ENCODE measurements around the gene ANAPC1. TPM values are rescaled to one million over a fixed set of nuclear protein-coding genes. Genes with fewer than 3 reads are reported as not detected.

ANAPC1 gene
- total RNA-seq, 3 donors from 2014 or later (not counting 1 experiment from before 2014, with no cell fraction given): 38.7 to 50.8 (median 50.4) TPM

- 56% methylated on average over 3 of the region's 3 CpGs for WGBS (ENCODE audit: insufficient coverage)
- H3K9me3 Mint-ChIP-seq: no peaks in the 10 kb centered on the region
- H3K27ac ChIP-seq (ENCODE audit: low read length): no peak overlapping the region
- no peaks in the 10 kb centered on the region for H3K36me3 Mint-ChIP-seq
- H3K27ac Mint-ChIP-seq: no peak overlapping the region
- H3K4me1 ChIP-seq (ENCODE audit: control insufficient read depth, insufficient read depth, low read length): peaks cover 19% of the 10 kb centered on the region
- H3K27me3 ChIP-seq (ENCODE audit: control insufficient read depth, insufficient read depth, low read length): peaks cover 9% of the 10 kb centered on the region
- peaks cover 0 to 10% of the 10 kb centered on the region in 2 donors for H3K27me3 Mint-ChIP-seq (ENCODE audit: low read depth in 2 of 2)
- no peak for TF ChIP-seq CTCF (IDR thresholded peaks at IDR 0.05)
- H3K9me3 ChIP-seq (ENCODE audit: control insufficient read depth, insufficient read depth, low read length): no peaks in the 10 kb centered on the region
- ATAC-seq (no peak), DNase-seq (peak in 1 of 2 donors; percentile 21)
- peaks cover 11 to 23% of the 10 kb centered on the region in 2 donors for H3K4me1 Mint-ChIP-seq
- H3K36me3 ChIP-seq (ENCODE audit: control insufficient read depth, insufficient read depth, low read length): no peaks in the 10 kb centered on the region
- intact Hi-C loops (cut with micrococcal nuclease): no loop called here
- no peak overlapping the region for H3K4me3 ChIP-seq (ENCODE audit: low read length)
- H3K4me3 Mint-ChIP-seq: peak overlapping the region; percentile 35
These were observed 16.9 kb upstream of the ANAPC1 start for GRCh38 chr2:111900859-111901258.

DNA sequence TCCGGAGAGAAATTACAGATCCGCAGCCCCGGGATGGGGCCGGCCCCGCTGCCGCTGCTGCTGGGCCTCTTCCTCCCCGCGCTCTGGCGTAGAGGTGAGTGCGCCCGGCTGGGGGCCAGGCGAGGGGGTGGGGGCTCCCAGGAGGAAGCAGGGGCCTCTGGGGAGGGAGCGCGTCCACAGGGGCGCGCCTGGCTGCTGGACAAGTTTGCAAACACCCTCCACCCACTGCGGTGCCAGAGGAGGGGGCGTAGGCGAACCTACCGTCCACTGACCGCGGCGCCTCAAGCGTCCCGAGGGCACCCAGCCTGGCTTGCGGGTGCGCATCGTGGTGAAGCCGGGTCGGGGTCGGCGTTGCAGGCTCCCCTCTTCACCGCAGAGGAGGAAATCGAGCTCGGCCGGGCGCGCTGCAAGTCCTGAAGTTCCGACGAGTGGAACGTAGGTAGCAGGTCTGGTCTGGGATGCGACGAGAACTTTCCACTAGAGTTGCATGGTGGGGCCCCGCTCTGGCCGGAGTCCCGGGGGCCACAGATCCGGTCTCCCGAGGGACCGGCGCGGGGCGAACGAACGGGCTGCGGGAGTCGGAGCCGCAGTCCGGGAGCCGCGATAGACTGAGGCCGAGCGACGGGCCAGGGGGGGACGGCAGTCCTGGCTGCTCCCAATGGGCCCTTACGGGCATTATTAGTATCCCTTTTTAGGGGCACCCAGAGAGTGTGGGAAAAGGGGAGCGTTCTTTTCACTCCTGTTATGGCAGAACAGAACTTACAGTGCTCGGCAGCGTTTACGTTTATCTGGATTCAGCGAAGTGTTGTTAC lies 14.9 kb upstream of the ANAPC1 start:
- Histone ChIP-seq H3K36me3 (ENCODE audit: control insufficient read depth, insufficient read depth, low read length) (no peaks in the 10 kb centered on the region), H3K9me3 (ENCODE audit: control insufficient read depth, insufficient read depth, low read length) (no peaks in the 10 kb centered on the region), H3K27ac (ENCODE audit: low read length) (no peak overlapping the region), H3K4me1 (ENCODE audit: control insufficient read depth, insufficient read depth, low read length) (peaks cover 19% of the 10 kb centered on the region), H3K4me3 (ENCODE audit: low read length) (peak overlapping the region; percentile 41), H3K27me3 (ENCODE audit: control insufficient read depth, insufficient read depth, low read length) (peaks cover 12% of the 10 kb centered on the region)
- DNase-seq (peak; percentile 21 to 42), ATAC-seq (peak; percentile 25 to 35 (median 32))
- Mint-ChIP-seq H3K4me3 (peak overlapping the region; percentile 81), H3K27ac (no peak overlapping the region), H3K27me3 (ENCODE audit: low read depth in 2 of 2) (peaks cover 0 to 16% of the 10 kb centered on the region in 2 donors), H3K4me1 (peaks cover 11 to 23% of the 10 kb centered on the region in 2 donors), H3K36me3 (no peaks in the 10 kb centered on the region), H3K9me3 (no peaks in the 10 kb centered on the region)
- intact Hi-C loops (cut with micrococcal nuclease): no loop called here
- WGBS (ENCODE audit: insufficient coverage): under 1% methylated on average over 70 of the region's 70 CpGs
- no peak for TF ChIP-seq CTCF (IDR thresholded peaks at IDR 0.05)

DNA sequence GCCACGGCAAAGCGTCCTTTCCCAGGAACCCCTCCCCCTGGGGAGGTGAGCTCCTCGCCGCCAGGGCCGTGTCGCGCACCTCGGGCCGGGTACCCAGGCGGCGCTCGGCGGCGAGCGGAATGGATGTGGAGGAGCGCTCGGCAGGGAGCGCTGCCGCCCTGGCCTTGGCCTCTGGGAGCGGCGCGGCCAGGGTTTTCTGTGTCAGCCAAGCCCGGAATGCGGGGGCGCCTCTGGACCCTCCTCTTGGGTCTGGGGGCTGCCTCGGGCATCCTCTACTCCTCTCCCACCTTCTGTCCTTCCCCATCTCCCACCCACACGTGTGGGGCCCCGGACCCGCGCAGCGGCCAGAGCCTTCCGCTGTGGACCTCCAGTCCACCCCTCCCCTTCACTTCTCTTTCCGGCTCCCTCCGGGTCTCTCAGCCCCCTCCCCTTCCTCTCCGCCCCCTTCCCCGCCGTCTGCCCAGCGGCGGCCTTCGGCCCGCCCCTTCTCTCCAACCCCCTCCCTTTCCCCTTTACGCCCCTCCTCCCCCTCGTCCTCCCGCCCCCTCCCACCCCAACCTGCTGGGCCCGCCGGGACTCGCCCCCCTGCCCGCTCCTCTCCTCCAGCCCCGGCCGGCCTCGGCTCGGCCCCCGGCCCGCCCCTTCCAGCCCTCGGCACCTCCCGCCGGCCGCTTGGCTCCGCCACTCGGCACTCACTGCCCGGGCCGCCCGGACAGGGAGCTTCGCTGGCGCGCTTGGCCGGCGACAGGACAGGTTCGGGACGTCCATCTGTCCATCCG lies 14.1 kb upstream of the ANAPC1 start, which contains the start of gene MERTK:
TSS of gene MERTK (plus strand) at position 684 of the 779 bp plus-strand sequence. CDS start 129 bp downstream, outside the sequence.
- H3K9me3 Mint-ChIP-seq: no peaks in the 10 kb centered on the region
- DNase-seq (peak; percentile 26 to 70), ATAC-seq (peak; percentile 70 to 80 (median 77))
- under 1% methylated on average over 66 of the region's 71 CpGs for WGBS (ENCODE audit: insufficient coverage)
- no peaks in the 10 kb centered on the region for H3K36me3 Mint-ChIP-seq
- H3K4me1 Mint-ChIP-seq: peaks cover 11 to 23% of the 10 kb centered on the region in 2 donors
- Histone ChIP-seq H3K27ac (ENCODE audit: low read length) (no peak within 1 kb of the TSS), H3K4me3 (ENCODE audit: low read length) (peak within 1 kb of the TSS; percentile 41), H3K36me3 (ENCODE audit: control insufficient read depth, insufficient read depth, low read length) (no peaks in the 10 kb centered on the region), H3K27me3 (ENCODE audit: control insufficient read depth, insufficient read depth, low read length) (peaks cover 12% of the 10 kb centered on the region), H3K9me3 (ENCODE audit: control insufficient read depth, insufficient read depth, low read length) (no peaks in the 10 kb centered on the region), H3K4me1 (ENCODE audit: control insufficient read depth, insufficient read depth, low read length) (peaks cover 19% of the 10 kb centered on the region)
- TF ChIP-seq CTCF (IDR thresholded peaks at IDR 0.05): no peak
- H3K4me3 Mint-ChIP-seq: peak within 1 kb of the TSS; percentile 83
- H3K27ac Mint-ChIP-seq: peak within 1 kb of the TSS in 1 of 2 donors; percentile 8
- peaks cover 0 to 16% of the 10 kb centered on the region in 2 donors for H3K27me3 Mint-ChIP-seq (ENCODE audit: low read depth in 2 of 2)
- intact Hi-C loops (cut with micrococcal nuclease): no loop called here

Measured in natural killer cell (primary cell).